ENCODE measurements around the gene TMOD1. TPM values are rescaled to one million over a fixed set of nuclear protein-coding genes. Genes with fewer than 3 reads are reported as not detected.

The TMOD1 gene
- total RNA-seq, 5 donors from 2014 or later (not counting 1 experiment from before 2014, with no cell fraction given): 0.70 to 1.9 (median 1.3) TPM

GRCh38 chr9:97506787-97507186, 5.3 kb downstream of the TMOD1 start:
- H3K4me1 Mint-ChIP-seq: peaks cover 11 to 15% (median 13%) of the 10 kb centered on the region in 3 donors
- Histone ChIP-seq H3K9me3 (no peaks in the 10 kb centered on the region), H3K4me3 (ENCODE audit: control insufficient read depth in 1 of 2, extremely low read depth in 1 of 2, low read length in 1 of 2) (no peak overlapping the region), H3K27me3 (replicated peaks in 1 of 2; ENCODE audit: control insufficient read depth in 2 of 2, extremely low read depth in 1 of 2, insufficient read depth in 2 of 2, low read length in 1 of 2) (peaks cover 13 to 29% of the 10 kb centered on the region in 2 experiments), H3K4me1 (ENCODE audit: control insufficient read depth in 1 of 2, extremely low read depth in 1 of 2, insufficient read depth in 2 of 2, low read length in 2 of 2) (peaks cover 0 to 14% of the 10 kb centered on the region in 2 experiments), H3K36me3 (ENCODE audit: control insufficient read depth in 2 of 2, extremely low read depth in 1 of 2, insufficient read depth in 1 of 2, low read length in 1 of 2) (no peaks in the 10 kb centered on the region), H3K27ac (ENCODE audit: low read length) (no peak overlapping the region)
- no peak for DNase-seq
- no peak for ATAC-seq (replicated peaks in 1 of 4)
- H3K9me3 Mint-ChIP-seq: no peaks in the 10 kb centered on the region
- ChIA-PET POLR2A (no interaction called here), CTCF (no interaction called here)
- no peaks in the 10 kb centered on the region for H3K36me3 Mint-ChIP-seq
- WGBS (ENCODE audit: insufficient coverage): 100% methylated on average over 1 of the region's 1 CpG
- peaks cover 30% of the 10 kb centered on the region in 2 donors for H3K27me3 Mint-ChIP-seq
- H3K4me3 Mint-ChIP-seq: no peak overlapping the region
- H3K27ac Mint-ChIP-seq: no peak overlapping the region

- DNase-seq (no peak), ATAC-seq (replicated peaks in 1 of 4) (no peak)
- Histone ChIP-seq H3K4me1 (ENCODE audit: control insufficient read depth in 1 of 2, extremely low read depth in 1 of 2, insufficient read depth in 2 of 2, low read length in 2 of 2) (peaks cover 0 to 7% of the 10 kb centered on the region in 2 experiments), H3K27ac (ENCODE audit: low read length) (no peak overlapping the region), H3K27me3 (replicated peaks in 1 of 2; ENCODE audit: control insufficient read depth in 2 of 2, extremely low read depth in 1 of 2, insufficient read depth in 2 of 2, low read length in 1 of 2) (peaks cover 13 to 24% of the 10 kb centered on the region in 2 experiments), H3K9me3 (no peaks in the 10 kb centered on the region), H3K36me3 (ENCODE audit: control insufficient read depth in 2 of 2, extremely low read depth in 1 of 2, insufficient read depth in 1 of 2, low read length in 1 of 2) (no peaks in the 10 kb centered on the region), H3K4me3 (ENCODE audit: control insufficient read depth in 1 of 2, extremely low read depth in 1 of 2, low read length in 1 of 2) (no peak overlapping the region)
- POLR2A ChIA-PET: no interaction called here
- H3K27ac Mint-ChIP-seq: no peak overlapping the region
- no peak overlapping the region for H3K4me3 Mint-ChIP-seq
- H3K27me3 Mint-ChIP-seq: peaks cover 26 to 30% of the 10 kb centered on the region in 2 donors
- CTCF ChIA-PET: no interaction called here
- no peaks in the 10 kb centered on the region for H3K36me3 Mint-ChIP-seq
- peaks cover 8 to 10% (median 10%) of the 10 kb centered on the region in 3 donors for H3K4me1 Mint-ChIP-seq
- H3K9me3 Mint-ChIP-seq: no peaks in the 10 kb centered on the region
- WGBS (ENCODE audit: insufficient coverage): no CpG with 5 or more reads among the region's 5 CpGs
Measured at GRCh38 chr9:97507428-97507984, 6.0 kb downstream of the TMOD1 start.

- Histone ChIP-seq H3K36me3 (ENCODE audit: control insufficient read depth in 2 of 2, extremely low read depth in 1 of 2, insufficient read depth in 1 of 2, low read length in 1 of 2) (no peaks in the 10 kb centered on the region), H3K9me3 (no peaks in the 10 kb centered on the region), H3K27ac (ENCODE audit: low read length) (no peak overlapping the region), H3K4me3 (ENCODE audit: control insufficient read depth in 1 of 2, extremely low read depth in 1 of 2, low read length in 1 of 2) (no peak overlapping the region), H3K4me1 (ENCODE audit: control insufficient read depth in 1 of 2, extremely low read depth in 1 of 2, insufficient read depth in 2 of 2, low read length in 2 of 2) (no peaks in the 10 kb centered on the region), H3K27me3 (replicated peaks in 1 of 2; ENCODE audit: control insufficient read depth in 2 of 2, extremely low read depth in 1 of 2, insufficient read depth in 2 of 2, low read length in 1 of 2) (peaks cover 11 to 12% of the 10 kb centered on the region in 2 experiments)
- CTCF ChIA-PET: no interaction called here
- H3K4me3 Mint-ChIP-seq: no peak overlapping the region
- H3K27me3 Mint-ChIP-seq: peaks cover 13 to 17% of the 10 kb centered on the region in 2 donors
- no peak for ATAC-seq (replicated peaks in 1 of 4)
- H3K9me3 Mint-ChIP-seq: no peaks in the 10 kb centered on the region
- H3K27ac Mint-ChIP-seq: no peak overlapping the region
- 75% methylated on average over 2 of the region's 4 CpGs for WGBS (ENCODE audit: insufficient coverage)
- no peaks in the 10 kb centered on the region for H3K4me1 Mint-ChIP-seq
- POLR2A ChIA-PET: no interaction called here
- H3K36me3 Mint-ChIP-seq: no peaks in the 10 kb centered on the region
- no peak for DNase-seq
Measured at GRCh38 chr9:97508852-97509251, 7.4 kb downstream of the TMOD1 start.

- Mint-ChIP-seq H3K36me3 (no peaks in the 10 kb centered on the region), H3K27me3 (peaks cover 7 to 8% of the 10 kb centered on the region in 2 donors), H3K9me3 (no peaks in the 10 kb centered on the region), H3K27ac (no peak overlapping the region), H3K4me1 (no peaks in the 10 kb centered on the region), H3K4me3 (no peak overlapping the region)
- ATAC-seq (replicated peaks in 1 of 4) (no peak), DNase-seq (no peak)
- CTCF ChIA-PET: interaction anchor here in 1 of 2 donors (1.2 kb wide), 1 partner anchor 10 kb away, joined by 7 read pairs; the partner anchor contains the start of gene TMOD1
- no peak overlapping the region for H3K27ac ChIP-seq (ENCODE audit: low read length)
- no peaks in the 10 kb centered on the region for H3K9me3 ChIP-seq
- H3K4me3 ChIP-seq (ENCODE audit: control insufficient read depth in 1 of 2, extremely low read depth in 1 of 2, low read length in 1 of 2): no peak overlapping the region
- WGBS (ENCODE audit: insufficient coverage): 83% methylated on average over 1 of the region's 10 CpGs
- peaks cover 0 to 12% of the 10 kb centered on the region in 2 experiments for H3K27me3 ChIP-seq (replicated peaks in 1 of 2; ENCODE audit: control insufficient read depth in 2 of 2, extremely low read depth in 1 of 2, insufficient read depth in 2 of 2, low read length in 1 of 2)
- H3K4me1 ChIP-seq (ENCODE audit: control insufficient read depth in 1 of 2, extremely low read depth in 1 of 2, insufficient read depth in 2 of 2, low read length in 2 of 2): no peaks in the 10 kb centered on the region
- H3K36me3 ChIP-seq (ENCODE audit: control insufficient read depth in 2 of 2, extremely low read depth in 1 of 2, insufficient read depth in 1 of 2, low read length in 1 of 2): no peaks in the 10 kb centered on the region
- POLR2A ChIA-PET: no interaction called here
Measured at GRCh38 chr9:97510797-97511654, 9.6 kb downstream of the TMOD1 start.

GRCh38 chr9:97511655-97512427, 10.4 kb downstream of the TMOD1 start:
- ChIA-PET CTCF (no interaction called here), POLR2A (no interaction called here)
- H3K9me3 Mint-ChIP-seq: no peaks in the 10 kb centered on the region
- no peak overlapping the region for H3K4me3 Mint-ChIP-seq
- H3K27me3 ChIP-seq (replicated peaks in 1 of 2; ENCODE audit: control insufficient read depth in 2 of 2, extremely low read depth in 1 of 2, insufficient read depth in 2 of 2, low read length in 1 of 2): peaks cover 0 to 14% of the 10 kb centered on the region in 2 experiments
- no peaks in the 10 kb centered on the region for H3K36me3 ChIP-seq (ENCODE audit: control insufficient read depth in 2 of 2, extremely low read depth in 1 of 2, insufficient read depth in 1 of 2, low read length in 1 of 2)
- no peaks in the 10 kb centered on the region for H3K9me3 ChIP-seq
- H3K27ac Mint-ChIP-seq: no peak overlapping the region
- no peaks in the 10 kb centered on the region for H3K4me1 Mint-ChIP-seq
- WGBS (ENCODE audit: insufficient coverage): 86% methylated on average over 4 of the region's 6 CpGs
- H3K27ac ChIP-seq (ENCODE audit: low read length): no peak overlapping the region
- ATAC-seq (replicated peaks in 1 of 4): no peak
- H3K4me3 ChIP-seq (ENCODE audit: control insufficient read depth in 1 of 2, extremely low read depth in 1 of 2, low read length in 1 of 2): no peak overlapping the region
- H3K27me3 Mint-ChIP-seq: peaks cover 16 to 17% of the 10 kb centered on the region in 2 donors
- no peaks in the 10 kb centered on the region for H3K4me1 ChIP-seq (ENCODE audit: control insufficient read depth in 1 of 2, extremely low read depth in 1 of 2, insufficient read depth in 2 of 2, low read length in 2 of 2)
- no peak for DNase-seq
- no peaks in the 10 kb centered on the region for H3K36me3 Mint-ChIP-seq

GRCh38 chr9:97512966-97513560, 11.6 kb downstream of the TMOD1 start:
- no peak for ATAC-seq (replicated peaks in 1 of 4)
- H3K36me3 Mint-ChIP-seq: no peaks in the 10 kb centered on the region
- WGBS (ENCODE audit: insufficient coverage): 84% methylated on average over 4 of the region's 8 CpGs
- H3K4me1 Mint-ChIP-seq: no peaks in the 10 kb centered on the region
- Histone ChIP-seq H3K27me3 (replicated peaks in 1 of 2; ENCODE audit: control insufficient read depth in 2 of 2, extremely low read depth in 1 of 2, insufficient read depth in 2 of 2, low read length in 1 of 2) (peaks cover 0 to 24% of the 10 kb centered on the region in 2 experiments), H3K27ac (ENCODE audit: low read length) (no peak overlapping the region), H3K9me3 (no peaks in the 10 kb centered on the region), H3K4me3 (ENCODE audit: control insufficient read depth in 1 of 2, extremely low read depth in 1 of 2, low read length in 1 of 2) (no peak overlapping the region), H3K36me3 (ENCODE audit: control insufficient read depth in 2 of 2, extremely low read depth in 1 of 2, insufficient read depth in 1 of 2, low read length in 1 of 2) (no peaks in the 10 kb centered on the region), H3K4me1 (ENCODE audit: control insufficient read depth in 1 of 2, extremely low read depth in 1 of 2, insufficient read depth in 2 of 2, low read length in 2 of 2) (no peaks in the 10 kb centered on the region)
- no peaks in the 10 kb centered on the region for H3K9me3 Mint-ChIP-seq
- H3K27ac Mint-ChIP-seq: no peak overlapping the region
- ChIA-PET POLR2A (no interaction called here), CTCF (no interaction called here)
- H3K27me3 Mint-ChIP-seq: peaks cover 25 to 26% of the 10 kb centered on the region in 2 donors
- no peak for DNase-seq
- H3K4me3 Mint-ChIP-seq: no peak overlapping the region
